ENCODE measurements around the gene GAS2L1.

Gene GAS2L1

DNA sequence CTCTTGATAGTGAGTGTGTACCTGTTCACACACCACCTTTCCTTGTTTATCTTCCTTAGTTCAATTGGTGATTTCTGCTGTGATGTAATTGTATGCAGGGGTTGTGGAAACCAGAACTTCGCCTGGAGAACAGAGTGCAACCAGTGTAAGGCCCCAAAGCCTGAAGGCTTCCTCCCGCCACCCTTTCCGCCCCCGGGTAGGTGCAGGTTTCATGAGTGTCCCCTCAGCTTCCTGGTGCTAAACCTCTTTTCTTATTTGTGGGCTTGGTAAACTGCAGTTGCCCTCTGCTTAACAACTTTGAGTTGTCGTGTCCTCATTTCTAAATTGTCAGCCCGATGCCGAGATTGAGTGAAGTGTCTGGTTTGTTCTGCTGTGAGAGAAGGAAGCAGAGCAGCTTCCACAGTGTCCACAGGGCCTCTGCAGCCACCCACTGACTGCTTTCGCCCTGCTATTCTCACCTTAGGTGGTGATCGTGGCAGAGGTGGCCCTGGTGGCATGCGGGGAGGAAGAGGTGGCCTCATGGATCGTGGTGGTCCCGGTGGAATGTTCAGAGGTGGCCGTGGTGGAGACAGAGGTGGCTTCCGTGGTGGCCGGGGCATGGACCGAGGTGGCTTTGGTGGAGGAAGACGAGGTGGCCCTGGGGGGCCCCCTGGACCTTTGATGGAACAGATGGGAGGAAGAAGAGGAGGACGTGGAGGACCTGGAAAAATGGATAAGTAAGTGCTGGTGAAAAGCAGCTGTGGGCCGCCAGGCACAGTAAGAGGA lies 7.1 kb upstream of the GAS2L1 start:
- no peak for DNase-seq
- no peaks in the 10 kb centered on the region for H3K27me3 ChIP-seq (replicated peaks)
- H3K27ac ChIP-seq: no peak overlapping the region
- no peak overlapping the region for H3K4me3 ChIP-seq (ENCODE audit: low read depth, low read length)
- TF ChIP-seq, protein P1, sequence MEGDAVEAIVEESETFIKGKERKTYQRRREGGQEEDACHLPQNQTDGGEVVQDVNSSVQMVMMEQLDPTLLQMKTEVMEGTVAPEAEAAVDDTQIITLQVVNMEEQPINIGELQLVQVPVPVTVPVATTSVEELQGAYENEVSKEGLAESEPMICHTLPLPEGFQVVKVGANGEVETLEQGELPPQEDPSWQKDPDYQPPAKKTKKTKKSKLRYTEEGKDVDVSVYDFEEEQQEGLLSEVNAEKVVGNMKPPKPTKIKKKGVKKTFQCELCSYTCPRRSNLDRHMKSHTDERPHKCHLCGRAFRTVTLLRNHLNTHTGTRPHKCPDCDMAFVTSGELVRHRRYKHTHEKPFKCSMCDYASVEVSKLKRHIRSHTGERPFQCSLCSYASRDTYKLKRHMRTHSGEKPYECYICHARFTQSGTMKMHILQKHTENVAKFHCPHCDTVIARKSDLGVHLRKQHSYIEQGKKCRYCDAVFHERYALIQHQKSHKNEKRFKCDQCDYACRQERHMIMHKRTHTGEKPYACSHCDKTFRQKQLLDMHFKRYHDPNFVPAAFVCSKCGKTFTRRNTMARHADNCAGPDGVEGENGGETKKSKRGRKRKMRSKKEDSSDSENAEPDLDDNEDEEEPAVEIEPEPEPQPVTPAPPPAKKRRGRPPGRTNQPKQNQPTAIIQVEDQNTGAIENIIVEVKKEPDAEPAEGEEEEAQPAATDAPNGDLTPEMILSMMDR (IDR thresholded peaks at IDR 0.05; ENCODE audit: low read depth, low read length, missing control alignments): no peak
- in situ Hi-C loops (cut with HindIII; ENCODE audit: low pct_ligation_motif_present, low sequenced_read_pairs): no loop called here
- peaks cover 69% of the 10 kb centered on the region for H3K36me3 ChIP-seq (replicated peaks)

DNA sequence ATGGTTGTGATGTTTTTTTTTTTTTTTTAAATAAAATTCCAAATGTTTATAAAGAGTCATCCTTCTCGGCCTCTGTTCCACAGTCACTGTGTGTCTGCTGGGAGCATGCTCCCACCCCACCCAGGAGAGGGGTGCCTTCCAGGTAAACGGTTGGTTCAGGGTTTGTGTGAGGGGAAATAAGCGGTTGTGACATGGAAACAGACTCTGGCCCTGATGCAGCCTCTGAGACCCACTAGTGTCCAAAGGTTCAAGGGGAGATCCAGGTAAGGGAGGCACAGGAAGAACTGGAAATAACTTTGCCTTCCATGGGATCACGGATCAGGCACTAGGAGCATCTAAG lies 6.0 kb upstream of the GAS2L1 start:
- H3K36me3 ChIP-seq (replicated peaks): peaks cover 58% of the 10 kb centered on the region
- in situ Hi-C loops (cut with HindIII; ENCODE audit: low pct_ligation_motif_present, low sequenced_read_pairs): no loop called here
- H3K27me3 ChIP-seq (replicated peaks): no peaks in the 10 kb centered on the region
- H3K4me3 ChIP-seq (ENCODE audit: low read depth, low read length): no peak overlapping the region
- TF ChIP-seq, protein P1 (IDR thresholded peaks at IDR 0.05; ENCODE audit: low read depth, low read length, missing control alignments): no peak
- no peak overlapping the region for H3K27ac ChIP-seq
- DNase-seq: no peak

DNA sequence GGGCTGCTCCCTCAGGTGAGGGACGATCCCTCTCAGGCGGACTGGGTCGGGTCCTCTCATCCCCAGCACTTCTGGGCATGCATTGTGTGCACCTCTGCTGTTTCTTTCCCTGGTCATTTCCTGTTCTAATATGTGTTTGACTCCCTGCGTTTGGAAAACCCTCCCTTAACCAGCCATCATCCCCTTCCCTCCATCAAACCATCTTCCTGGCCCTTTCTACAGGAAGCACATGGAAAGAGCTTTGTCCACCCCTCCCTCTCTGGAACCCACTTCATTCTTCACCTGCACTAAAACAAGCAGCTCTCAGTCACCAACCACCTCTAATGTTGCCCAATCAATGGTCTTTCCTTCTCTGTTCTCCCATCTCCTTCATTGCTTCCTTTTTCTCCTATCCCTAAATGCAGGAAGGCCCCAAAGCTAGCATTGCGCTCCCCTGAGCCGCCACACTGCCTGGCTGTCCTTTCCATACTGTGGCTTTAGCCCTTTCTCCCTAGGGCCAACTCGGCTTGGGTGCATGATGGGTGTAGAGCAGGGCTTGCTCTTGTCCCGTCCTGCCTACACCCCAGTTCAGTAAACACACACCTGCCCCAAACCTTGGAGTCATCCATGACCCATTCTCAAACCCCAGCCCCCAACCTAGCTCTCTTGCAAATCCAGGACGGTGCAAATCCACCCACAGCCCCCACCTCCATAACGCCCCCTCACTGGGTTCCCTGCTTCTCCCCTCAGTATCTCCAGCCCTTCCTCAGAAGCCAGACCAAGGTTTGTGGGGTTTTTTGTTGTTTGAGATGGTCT lies 5.4 kb upstream of the GAS2L1 start:
- no peak overlapping the region for H3K4me3 ChIP-seq (ENCODE audit: low read depth, low read length)
- peaks cover 52% of the 10 kb centered on the region for H3K36me3 ChIP-seq (replicated peaks)
- no peak overlapping the region for H3K27ac ChIP-seq
- DNase-seq: no peak
- TF ChIP-seq, protein P1 (IDR thresholded peaks at IDR 0.05; ENCODE audit: low read depth, low read length, missing control alignments): no peak
- in situ Hi-C loops (cut with HindIII; ENCODE audit: low pct_ligation_motif_present, low sequenced_read_pairs): no loop called here
- no peaks in the 10 kb centered on the region for H3K27me3 ChIP-seq (replicated peaks)

DNA sequence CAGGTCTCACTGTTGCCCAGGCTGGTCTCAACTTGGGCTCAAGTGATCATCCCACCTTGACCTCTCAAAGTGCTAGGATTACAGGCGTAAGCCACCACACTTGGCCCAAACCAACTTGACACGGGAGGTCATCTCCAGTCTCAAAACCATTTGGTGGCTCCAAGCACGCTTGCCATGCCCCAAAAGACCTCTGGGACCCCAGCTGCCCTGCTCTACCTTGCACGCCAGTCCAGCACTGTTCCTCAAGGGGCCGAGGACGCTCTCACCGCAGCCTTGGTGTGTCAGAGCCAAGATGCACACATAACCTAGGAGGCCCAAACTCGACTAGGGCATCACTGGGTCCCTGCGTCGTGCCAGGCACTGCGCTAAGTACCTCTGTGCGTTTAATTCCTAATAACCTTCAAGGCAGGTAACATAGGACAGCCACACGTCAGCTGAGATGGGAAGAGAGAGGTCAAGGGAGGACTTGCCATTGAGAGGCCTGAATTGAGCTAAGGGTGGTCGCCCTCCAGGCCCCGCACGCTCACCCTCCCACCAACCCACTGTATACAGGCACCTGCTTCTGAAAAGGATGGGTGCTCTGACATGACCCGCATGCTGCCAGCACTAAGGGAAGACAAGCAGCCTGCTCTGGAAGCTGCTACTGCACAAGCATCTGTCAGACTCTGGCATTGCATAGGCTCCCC lies 4.6 kb upstream of the GAS2L1 start:
- Histone ChIP-seq H3K4me3 (ENCODE audit: low read depth, low read length) (no peak overlapping the region), H3K36me3 (replicated peaks) (peaks cover 44% of the 10 kb centered on the region), H3K27ac (no peak overlapping the region), H3K27me3 (replicated peaks) (no peaks in the 10 kb centered on the region)
- TF ChIP-seq, protein P1 (IDR thresholded peaks at IDR 0.05; ENCODE audit: low read depth, low read length, missing control alignments): no peak
- DNase-seq: no peak
- in situ Hi-C loops (cut with HindIII; ENCODE audit: low pct_ligation_motif_present, low sequenced_read_pairs): no loop called here

DNA sequence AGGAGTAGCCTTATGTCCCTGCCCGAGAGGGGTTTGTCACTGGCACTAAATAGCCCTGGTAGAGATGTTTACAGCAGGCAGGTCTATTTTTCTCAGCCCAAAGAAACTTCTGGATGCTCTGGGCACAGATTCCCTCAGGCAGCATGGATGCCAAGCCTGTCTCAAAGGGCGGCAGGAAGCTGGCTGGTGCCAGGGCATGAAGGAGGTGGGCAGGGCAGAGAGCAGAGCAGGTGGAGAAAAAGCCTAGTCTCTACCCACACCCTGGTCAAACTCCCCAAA lies 4.1 kb upstream of the GAS2L1 start:
- in situ Hi-C loops (cut with HindIII; ENCODE audit: low pct_ligation_motif_present, low sequenced_read_pairs): no loop called here
- Histone ChIP-seq H3K36me3 (replicated peaks) (peaks cover 39% of the 10 kb centered on the region), H3K27ac (no peak overlapping the region), H3K27me3 (replicated peaks) (no peaks in the 10 kb centered on the region), H3K4me3 (ENCODE audit: low read depth, low read length) (no peak overlapping the region)
- no peak for DNase-seq
- TF ChIP-seq, protein P1 (IDR thresholded peaks at IDR 0.05; ENCODE audit: low read depth, low read length, missing control alignments): no peak

All from brain microvascular endothelial cell (primary cell).